NCI-H82 (cell line): ENCODE results near the gene FAM240A.

Source experiments
- DNase-seq: peaks from one replicate; lab custom pipeline; 2025; lab: John Stamatoyannopoulos, UW

FAM240A gene

GRCh38 chr3:46675426-46675825 lies 63.1 kb downstream of the FAM240A start:
- no peak for DNase-seq
